ENCODE measurements around the gene GGACT. TPM values are rescaled to one million over a fixed set of nuclear protein-coding genes. Genes with fewer than 3 reads are reported as not detected.
"Not testable (repeated sequence)": the region's sequence is repeated elsewhere in the genome, so short reads cannot be mapped to it uniquely, and the experiment has no call there.

Gene GGACT
- total RNA-seq, 2 donors from 2014 or later = 1.9 to 2.7 TPM

DNA sequence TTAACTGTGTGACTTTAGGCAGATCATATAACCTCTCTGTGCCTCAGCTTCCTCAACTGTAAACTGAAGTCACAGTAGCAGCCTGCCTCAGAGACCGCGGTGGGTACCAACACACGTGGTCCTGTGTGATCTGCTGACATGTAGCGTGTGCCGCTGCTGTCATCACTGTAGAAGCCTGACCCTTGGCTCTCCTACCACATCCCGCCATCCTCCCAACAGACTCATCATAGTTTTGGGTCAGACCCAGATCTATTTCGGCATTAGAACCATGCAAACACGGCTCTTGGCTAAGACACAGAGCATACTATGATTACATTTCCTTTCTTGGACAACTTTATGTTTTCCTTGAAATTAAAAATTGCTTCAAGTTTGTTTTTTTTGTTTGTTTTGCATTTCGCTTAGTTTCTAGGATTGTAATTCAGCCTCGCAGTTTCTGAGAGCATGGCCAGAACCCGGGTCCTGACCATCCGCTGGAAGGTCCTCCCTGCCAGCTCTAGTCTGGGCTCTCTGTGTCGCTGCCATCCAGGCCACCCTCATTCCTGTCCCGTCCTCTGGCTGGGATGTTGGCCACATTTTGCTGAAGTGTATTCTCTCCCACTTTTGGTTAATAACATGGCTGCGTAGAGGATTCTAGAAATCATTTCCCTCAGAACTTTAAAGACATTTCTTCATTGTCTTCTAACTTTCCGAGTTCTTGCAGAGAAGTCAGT, 53.0 kb downstream of the GGACT start:
- intact Hi-C loops (cut with DNase I) = no loop called here
- ATAC-seq = peak; percentile 47 to 79
- DNase-seq = no peak

DNA sequence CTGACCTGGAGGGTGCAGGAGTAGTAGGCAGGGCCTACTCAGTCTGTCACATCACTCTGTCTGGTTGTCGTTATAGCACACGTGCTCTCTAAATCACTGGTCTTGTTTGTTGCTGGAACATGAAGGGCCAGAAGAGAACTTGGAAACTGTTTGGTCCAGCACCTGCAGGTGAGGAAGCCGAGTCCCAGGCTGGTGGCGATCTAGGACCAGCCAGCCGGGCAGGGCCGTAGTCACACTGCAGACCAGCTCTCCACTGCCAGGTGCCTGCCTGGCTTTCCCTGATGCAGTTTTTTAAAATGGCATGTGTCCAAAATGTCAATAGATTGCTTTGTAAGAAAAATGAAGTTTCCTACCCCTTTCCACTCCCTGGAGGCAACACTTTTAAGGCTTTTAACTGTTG, 53.7 kb downstream of the GGACT start:
- intact Hi-C loops (cut with DNase I) = no loop called here
- DNase-seq (no peak), ATAC-seq (no peak)

DNA sequence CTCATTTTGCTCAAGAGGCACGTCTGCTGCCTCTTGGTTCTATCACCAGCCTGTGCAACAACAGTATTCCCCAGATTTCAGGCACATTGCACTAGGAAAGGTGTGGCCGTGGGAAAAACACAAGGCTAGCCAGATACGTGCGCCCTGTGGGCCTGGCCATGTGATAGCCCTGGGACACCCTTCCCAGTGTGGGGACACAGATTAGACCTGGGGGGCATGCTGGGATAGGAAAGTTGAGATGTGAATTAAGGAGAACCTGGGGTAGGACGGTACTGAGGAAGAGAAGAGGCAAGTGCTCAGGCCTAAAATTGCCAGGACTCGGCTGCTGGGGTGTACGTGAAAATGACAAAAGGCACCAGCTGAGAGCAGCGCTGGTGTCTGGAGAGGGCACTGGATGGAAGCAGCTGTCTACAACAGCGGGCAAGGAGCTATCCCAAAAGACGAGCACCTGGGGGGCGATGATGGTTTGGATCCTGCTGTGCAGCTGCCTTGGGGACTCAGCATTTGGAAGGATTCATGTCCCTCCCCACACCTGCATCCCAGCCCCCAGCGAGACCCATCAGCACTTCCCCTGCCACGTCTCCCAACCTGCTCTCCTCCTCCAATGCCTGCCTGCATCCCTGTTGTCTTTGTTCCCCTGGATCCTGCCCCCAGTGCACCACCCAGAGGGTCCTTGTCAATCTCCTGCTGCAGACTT, 54.3 kb downstream of the GGACT start:
- no peak for ATAC-seq
- DNase-seq = no peak
- intact Hi-C loops (cut with DNase I) = no loop called here

DNA sequence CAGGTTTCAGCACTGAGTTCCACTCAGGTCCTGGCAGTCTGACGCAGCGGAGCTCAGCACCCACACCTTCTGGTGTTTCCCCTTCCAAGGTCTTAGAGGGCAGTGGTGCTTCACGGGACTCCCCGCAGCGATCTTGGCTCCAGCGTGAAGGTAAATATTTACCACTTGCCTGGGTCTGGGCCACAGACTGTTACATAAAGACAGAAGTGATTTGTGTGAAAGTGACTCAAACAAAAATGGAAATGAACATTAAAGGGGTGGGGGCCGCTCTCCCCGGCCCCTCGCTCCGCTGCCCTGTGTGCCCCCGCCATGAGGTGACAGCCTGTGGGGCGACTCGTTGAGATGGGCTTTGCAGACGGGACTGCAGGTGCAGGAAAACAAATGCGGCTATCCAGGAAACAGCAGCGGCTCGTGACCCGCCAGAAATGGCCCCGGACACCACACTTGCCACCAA, 55.0 kb downstream of the GGACT start:
- DNase-seq (no peak), ATAC-seq (no peak)
- intact Hi-C loops (cut with DNase I) = no loop called here

DNA sequence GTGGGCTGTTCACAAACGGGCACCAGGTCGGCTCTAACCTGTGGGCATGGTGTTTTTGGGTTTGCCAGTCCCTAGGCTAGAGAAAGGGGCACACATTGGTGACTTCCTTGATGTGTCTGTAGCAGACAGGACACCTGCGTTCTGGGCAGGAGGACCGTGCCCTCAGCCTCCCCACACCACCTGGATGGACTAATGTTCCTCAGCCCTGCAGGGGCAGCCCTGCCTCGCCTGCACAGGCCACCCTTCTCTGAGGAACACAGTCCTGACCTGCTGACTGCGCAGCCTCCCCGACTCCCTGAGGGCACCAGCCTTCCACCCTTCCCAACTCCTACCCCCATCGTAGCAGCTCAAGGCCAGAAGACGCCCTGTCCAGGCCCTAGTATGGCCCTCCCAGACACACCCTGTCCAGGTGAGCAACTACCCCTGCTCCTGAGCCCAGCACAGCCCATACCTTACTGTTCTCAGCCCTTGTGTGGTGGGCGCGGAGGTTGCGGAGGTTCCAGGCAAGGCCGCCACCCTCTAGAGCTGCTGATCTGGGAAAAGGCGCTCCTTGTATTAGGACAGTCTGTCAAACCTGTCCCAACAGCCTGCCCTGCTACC, 55.7 kb downstream of the GGACT start:
- DNase-seq (no peak), ATAC-seq (no peak)
- intact Hi-C loops (cut with DNase I) = no loop called here

DNA sequence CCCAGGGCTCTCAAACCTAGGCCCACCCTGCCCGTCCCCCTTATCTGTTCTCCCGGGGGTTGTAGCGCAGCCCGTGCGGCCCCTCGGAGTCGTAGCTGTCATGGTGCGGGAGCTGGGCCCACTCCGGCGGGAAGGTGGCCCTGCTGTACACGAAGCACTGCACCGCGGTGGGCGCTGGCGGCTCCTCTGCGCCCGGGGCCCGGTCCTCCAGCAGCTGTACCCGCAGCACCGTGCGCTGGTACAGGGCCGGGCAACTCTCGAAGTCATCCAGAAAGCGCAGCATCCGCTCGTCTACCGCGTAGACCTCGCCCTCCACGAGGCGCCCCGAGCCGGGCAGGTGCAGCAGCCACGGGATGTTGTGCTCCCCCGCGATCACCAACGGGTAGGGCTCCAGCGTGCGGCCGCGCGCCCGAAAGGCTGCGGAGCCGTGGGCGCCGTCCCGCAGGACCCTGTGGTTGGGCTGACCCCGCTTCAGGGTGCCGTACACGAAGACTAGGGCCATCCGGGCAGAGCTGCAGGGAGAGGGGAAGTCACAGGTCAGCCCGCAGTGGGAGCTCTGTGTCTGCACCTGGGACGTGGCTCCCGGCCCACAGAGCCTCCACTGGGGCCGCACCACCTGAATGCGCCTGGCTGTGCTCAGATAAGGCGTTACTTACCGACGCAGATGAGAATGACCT, 56.4 kb downstream of the GGACT start:
- intact Hi-C loops (cut with DNase I) = no loop called here
- DNase-seq (no peak), ATAC-seq (no peak)

DNA sequence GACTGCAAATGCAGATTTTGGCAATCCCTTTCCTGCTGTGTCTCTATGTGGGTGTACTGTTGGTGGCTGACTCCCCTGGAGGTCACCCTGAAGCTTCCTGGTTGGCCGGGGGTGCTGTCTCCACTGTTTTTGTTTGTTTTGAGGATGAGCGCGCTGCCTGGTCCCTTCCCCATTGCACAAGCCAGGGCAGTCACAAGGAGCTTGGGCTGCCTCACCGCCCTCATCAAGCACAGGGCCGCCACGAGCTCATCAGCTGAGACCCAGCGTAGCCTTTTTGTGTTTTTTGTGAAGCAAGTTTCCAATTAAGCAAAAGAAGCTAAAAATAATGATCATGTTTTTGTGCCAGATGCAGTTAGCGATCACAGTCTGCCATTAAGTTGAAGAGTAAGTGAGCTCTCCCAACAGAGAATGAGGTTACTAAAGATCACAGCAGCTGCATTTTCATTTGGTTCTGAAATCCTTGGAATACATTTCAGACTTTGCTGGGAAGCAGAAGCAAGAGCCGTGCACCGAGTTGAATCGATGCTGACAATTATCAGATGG, 57.8 kb downstream of the GGACT start:
- intact Hi-C loops (cut with DNase I) = no loop called here
- ATAC-seq = no peak
- no peak for DNase-seq

DNA sequence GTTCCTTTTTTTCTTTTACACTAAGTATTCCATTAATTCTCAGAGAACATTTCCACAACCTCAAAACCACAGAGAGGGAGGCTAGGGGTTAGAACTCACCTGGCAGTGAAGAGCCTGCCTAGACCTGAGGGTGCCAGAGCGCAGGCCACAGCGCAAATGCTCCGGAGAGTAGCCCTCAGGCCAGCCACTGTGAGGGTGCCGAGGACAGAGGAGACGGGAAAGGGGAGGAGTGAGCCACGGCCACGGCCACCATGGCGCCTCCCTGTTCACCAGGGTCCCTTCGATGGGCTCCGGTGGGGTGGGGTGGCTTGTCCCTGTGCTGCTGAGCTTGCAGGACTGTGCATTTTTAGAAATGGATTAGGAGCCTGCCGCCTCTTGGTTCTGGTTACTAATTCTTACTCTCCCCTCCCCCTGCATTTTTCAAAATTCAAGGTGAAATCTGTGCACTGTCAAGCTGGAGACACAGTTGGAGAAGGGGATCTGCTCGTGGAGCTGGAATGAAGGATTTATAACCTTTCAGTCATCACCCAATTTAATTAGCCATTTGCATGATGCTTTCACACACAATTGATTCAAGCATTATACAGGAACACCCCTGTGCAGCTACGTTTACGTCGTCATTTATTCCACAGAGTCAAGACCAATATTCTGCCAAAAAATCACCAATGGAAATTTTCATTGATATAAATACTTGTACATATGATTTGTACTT, 58.8 kb downstream of the GGACT start:
- DNase-seq (no peak), ATAC-seq (no peak)
- intact Hi-C loops (cut with DNase I) = no loop called here

DNA sequence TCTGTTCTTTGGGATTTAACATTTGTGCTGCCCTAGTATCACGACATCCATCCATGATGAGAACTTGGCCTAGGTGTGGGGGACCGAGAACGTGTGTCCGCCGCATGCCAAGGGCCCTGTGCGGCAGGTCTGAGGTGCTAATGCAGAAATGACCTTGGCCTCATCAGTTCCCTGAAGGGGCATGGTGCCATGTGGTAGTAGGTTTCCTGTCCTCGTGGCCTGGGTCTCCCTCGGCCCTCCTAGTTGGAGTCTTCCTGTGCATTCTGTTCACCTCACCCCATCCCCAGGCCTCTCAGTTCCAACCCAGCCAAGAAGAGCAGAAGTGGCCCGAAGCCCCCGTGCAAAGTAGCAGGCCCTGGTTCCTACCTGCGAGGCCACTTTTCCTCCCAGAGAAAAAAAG, 59.8 kb downstream of the GGACT start:
- ATAC-seq (no peak), DNase-seq (no peak)
- intact Hi-C loops (cut with DNase I) = no loop called here

DNA sequence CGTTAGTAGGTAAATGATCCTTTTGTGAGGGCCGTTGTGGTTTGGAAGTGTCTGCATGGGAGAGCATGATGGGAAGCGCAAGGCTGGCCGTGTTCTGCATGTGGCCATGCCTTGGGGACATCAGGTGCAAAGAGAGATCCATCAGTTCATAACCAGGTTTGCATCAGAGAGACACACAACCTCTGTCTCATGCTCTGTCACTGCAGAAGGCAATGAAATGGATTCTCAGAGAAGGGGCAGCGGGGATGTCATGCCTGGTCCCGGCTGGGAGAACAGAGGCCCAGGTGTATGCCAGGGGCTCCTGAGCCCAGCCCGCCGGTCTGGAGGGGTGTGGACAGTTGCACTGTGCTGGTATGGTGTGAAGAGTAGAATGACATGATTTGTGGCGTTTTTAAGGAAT, 60.2 kb downstream of the GGACT start:
- ATAC-seq = no peak
- no peak for DNase-seq
- intact Hi-C loops (cut with DNase I) = no loop called here

DNA sequence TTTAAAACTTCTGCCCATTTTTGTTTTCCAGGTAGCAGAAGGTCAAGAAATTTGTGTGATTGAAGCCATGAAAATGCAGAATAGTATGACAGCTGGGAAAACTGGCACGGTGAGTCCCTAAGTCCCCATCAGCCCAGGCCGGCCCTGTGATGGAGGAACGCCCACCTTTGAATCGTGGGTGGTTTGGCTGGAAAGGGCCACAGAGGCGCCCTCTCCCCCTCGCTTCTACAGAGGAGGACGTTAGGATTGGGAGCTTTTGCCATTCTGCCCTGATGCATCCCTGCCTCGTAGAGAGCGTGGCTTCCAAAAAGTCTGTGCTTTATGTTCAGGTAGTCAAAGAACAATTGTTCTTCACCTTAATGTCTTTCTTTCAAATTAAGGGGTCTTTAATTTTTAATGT, 60.9 kb downstream of the GGACT start:
- ATAC-seq = no peak
- DNase-seq = no peak
- intact Hi-C loops (cut with DNase I) = no loop called here

DNA sequence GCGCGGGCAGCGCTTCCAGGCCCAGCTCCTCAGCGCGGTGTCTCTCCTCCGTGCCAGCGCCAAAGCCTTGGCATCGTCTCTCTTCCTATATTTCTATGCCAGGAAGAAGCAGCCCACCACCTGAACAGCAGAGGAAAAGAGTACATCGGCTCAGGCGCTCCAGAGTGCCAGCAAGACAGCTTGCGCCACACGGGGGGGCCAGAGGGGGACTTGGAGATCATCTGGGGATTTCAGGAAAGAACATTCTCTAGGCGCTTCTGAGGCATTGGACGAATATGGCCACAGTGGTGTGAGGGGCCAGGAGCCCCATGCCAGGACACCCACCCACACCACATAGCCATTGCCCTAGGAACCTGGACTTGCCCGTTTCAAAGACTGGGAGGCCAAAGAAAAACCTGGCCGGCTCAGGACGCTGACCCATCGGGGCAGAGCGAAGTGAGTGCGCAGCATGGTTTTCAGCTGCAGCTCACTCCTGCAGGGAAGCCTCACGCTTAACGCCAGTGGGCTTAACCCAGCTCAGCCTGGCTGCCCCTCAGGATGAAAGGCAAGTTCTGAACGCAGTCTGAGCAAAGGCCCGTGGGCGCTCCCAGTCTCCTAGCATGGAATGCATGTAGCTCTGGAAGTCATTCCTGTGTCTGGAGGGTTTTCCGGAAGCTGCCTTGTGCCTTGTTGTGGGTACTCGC, 62.1 kb downstream of the GGACT start:
- intact Hi-C loops (cut with DNase I) = no loop called here
- ATAC-seq = peak in 1 of 2 donors; percentile 38
- DNase-seq = no peak

DNA sequence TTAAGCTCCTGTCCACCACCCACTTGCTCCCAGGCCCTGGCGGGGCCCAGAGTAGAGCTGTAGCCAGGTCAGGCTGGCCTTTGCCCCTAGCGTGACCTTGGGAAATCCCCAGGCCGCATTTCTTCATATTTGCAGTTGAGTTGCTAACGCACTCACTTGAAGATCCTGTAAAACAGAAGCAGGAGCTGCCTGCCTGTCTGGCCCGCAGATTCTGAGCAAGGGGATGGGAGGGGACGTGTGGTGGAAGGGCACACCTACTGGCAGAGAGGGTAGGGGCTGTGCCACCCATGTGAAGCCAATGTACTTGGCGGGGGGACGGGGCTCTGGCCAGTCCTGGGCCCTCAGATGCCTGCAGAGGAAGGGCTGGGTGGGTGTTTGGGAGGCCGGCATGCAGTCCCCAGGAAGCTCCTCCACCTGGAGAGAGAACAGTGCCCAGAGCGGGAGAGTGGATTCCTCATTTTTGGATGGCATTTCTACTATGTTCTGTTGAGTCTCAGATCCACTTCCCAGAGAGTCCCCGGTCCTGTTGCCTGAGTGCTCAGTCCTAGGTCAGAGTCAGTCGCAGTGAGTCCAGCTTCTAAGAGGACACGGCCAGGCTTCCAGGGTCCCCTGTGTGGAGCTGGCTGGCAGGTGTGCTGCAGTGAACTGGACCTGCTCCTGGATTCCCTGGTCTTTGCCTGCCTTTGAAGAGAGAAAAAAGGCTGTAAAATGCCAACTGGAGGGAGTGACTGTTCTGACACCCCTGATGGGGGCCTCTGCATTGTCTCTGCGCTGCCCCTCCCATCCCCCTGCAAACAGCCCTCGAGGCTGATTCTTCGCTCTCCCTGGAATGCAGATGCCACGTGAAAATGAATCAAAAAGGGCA, 62.9 kb downstream of the GGACT start:
- intact Hi-C loops (cut with DNase I) = no loop called here
- no peak for DNase-seq
- ATAC-seq = no peak

DNA sequence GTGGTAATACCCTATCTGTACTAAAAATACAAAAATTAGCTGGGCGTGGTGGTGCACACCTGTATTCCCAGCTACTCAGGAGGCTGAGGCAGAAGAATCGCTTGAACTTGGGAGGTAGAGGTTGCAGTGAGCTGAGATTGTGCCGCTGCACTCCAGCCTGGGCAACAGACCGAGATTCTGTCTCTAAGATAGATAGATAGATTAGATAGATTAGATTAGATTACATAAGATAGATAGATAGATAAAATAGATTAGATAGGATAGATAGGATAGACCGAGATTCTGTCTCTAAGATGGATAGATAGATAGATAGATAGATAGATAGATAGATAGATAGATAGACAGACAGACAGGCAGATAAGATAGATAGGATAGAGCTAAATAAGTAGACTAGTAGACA, 63.9 kb downstream of the GGACT start:
- intact Hi-C loops (cut with DNase I); DNase-seq; ATAC-seq: not testable (repeated sequence)

DNA sequence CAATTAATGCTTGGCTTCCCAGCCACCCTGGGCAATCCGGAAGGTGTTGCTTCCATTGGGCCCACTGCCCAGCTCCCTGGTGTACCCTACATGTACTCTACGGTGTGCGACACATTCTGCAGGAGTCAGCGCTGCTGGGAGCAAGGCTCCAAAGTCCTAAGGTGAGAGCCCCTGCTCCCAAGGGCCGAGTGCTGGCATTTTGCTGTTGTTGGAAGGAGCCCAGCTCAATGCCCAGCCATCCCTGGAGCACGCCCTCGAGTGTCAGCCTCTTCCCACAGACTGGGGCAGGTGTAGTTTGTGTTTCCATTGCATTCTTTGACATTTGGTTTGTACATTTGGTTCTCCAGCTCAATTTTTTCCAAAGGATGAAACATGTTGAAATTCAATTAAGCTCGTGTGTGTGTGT, 64.6 kb downstream of the GGACT start:
- intact Hi-C loops (cut with DNase I) = no loop called here
- DNase-seq (no peak), ATAC-seq (no peak)

DNA sequence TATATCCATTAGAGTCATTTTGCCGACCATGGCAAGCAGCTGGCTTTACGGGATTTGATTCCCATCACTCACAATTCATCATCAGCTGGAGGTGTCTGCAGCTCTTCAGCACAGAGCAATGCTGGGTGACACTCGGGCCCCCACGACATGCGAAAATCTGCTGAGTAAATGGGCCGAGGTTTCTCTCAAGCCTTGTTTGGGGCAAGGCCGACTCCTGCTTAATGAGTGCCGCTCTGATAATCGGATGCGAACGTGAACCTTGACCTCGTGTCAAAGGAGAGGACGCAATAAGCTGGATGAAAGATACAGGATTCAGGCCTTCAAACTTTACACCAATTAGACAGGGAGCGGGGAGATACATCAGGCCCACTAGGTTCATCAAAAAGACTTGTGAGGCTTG, 65.2 kb downstream of the GGACT start:
- intact Hi-C loops (cut with DNase I) = no loop called here
- ATAC-seq = no peak
- no peak for DNase-seq

DNA sequence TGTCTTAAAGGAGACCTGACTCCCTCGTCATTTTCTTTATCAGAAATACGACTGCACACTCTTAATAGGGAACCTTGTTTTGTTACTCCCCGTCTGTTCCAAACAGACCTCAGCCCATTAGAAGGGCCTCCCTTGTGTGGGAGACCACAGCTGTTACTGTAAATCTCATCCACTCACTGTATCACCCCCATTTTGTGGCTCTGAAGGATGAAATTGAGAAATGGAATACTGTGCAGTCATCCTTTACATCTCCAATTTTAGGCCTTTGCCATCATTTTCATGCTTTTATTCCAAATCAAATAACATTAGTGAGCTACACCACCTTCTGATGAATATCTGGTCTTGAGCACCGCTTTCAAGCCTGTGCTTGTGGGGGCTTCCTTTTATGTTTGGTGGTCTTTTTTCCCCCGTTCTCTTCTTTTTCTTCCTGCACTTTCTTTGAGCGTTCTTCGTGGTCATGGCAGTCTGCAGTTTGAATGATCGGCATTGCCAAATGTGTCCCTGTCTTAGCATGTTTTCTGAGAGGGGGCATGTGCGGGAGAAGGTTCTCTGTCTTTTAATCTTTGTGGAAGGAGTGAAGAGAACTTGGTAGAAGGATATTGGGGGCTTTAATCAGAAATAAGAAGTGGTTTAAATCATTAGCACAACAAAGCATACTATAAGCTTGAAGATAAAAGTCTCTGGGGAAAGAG, 65.8 kb downstream of the GGACT start:
- intact Hi-C loops (cut with DNase I) = no loop called here
- ATAC-seq = no peak
- DNase-seq = no peak
